VCaP (cell line): ENCODE data around the gene CP.

Source experiments
- H3K27ac ChIP-seq: fragments of 450-650 bp; 2 replicates; pipeline ENCODE4 v1.5.1; 2017
- CTCF ChIP-seq: fragments of 450-650 bp; conservative IDR thresholded peaks from 2 replicates; pipeline ENCODE4 v1.5.1; 2017; ENCODE audit warnings: mild to moderate bottlenecking, moderate library complexity

The CP gene

GRCh38 chr3:149142682-149143081, 78.9 kb downstream of the CP start:
- H3K27ac ChIP-seq, result no peak overlapping the region
- TF ChIP-seq CTCF, result no peak

- no peak for TF ChIP-seq CTCF
- peak overlapping the region; percentile 48 for H3K27ac ChIP-seq
Observed at GRCh38 chr3:149134575-149134974, 87.1 kb downstream of the CP start.

GRCh38 chr3:149131589-149131988, 90.0 kb downstream of the CP start:
- no peak for TF ChIP-seq CTCF
- H3K27ac ChIP-seq, result no peak overlapping the region

- no peak for TF ChIP-seq CTCF
- peak within 1 kb of the TSS; percentile 76 for H3K27ac ChIP-seq
Observed at GRCh38 chr3:149129326-149130205, 92.1 kb downstream of the CP start, which contains the start of gene HPS3. TSS of gene HPS3 (plus strand) at chr3:149129638. CDS start at chr3:149129724, 86 bp downstream.

GRCh38 chr3:149128821-149129220, 92.8 kb downstream of the CP start:
- TF ChIP-seq CTCF, result no peak
- peak overlapping the region; percentile 76 for H3K27ac ChIP-seq

GRCh38 chr3:149122721-149123578, 98.7 kb downstream of the CP start:
- no peak for TF ChIP-seq CTCF
- H3K27ac ChIP-seq, result no peak overlapping the region
